Gastrocnemius medialis (tissue), 4 donors: Measurements from ENCODE around the gene PLCL2.

Experiments
- CTCF ChIP-seq, 5 experiments: fragments of 450-650 bp in 3 of 5; fragments of 200-600 bp in 2 of 5; sonication (generic) in 2 of 5; IDR thresholded peaks in 4 of 5; conservative IDR thresholded peaks in 1 of 5; 1 replicate in 4 of 5; 2 replicates in 1 of 5; pipeline ENCODE4 v1.5.1; 2016 to 2019; ENCODE audit warnings: antibody characterized with exemption in 5 of 5, mild to moderate bottlenecking in 3 of 5, moderate library complexity in 3 of 5
- POLR2A ChIP-seq, 2 donors: fragments of 450-650 bp; IDR thresholded peaks; one replicate each; pipeline ENCODE4 v1.6.1; 2017; ENCODE audit warnings: antibody characterized with exemption in 2 of 2, mild to moderate bottlenecking in 2 of 2, moderate library complexity in 2 of 2

GRCh38 chr3:17111586-17111985, 226.8 kb downstream of the PLCL2 start:
- TF ChIP-seq CTCF (IDR thresholded peaks at IDR 0.05 in 4 of 5, conservative IDR thresholded peaks at IDR 0.05 in 1 of 5): no peak
- TF ChIP-seq POLR2A (IDR thresholded peaks at IDR 0.05): no peak
